ENCODE data around the gene DHCR7.

Gene DHCR7

DNA sequence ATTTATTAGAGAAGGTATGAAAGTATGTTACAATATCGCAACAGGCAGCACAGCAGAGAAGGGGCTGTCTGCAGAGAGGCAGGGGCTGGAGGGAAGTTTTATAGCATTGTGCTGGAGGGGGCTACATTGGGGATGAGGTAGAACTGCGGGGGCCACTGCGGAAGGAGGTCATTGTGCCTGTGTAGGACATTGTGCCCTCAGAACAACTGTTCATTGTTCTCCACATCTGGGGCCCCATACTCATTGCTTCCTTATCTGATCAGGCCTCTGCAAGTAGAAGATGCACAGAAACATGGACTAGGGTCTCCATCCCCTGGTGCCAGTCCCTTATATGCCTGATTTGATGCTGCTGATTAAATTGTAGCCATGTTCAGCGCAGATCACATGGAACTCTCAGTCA lies 16.9 kb upstream of the DHCR7 start:
- in situ Hi-C loops (cut with MboI; ENCODE audit: low pct_unique_long_range_greater_than_20kb, low sequenced_read_pairs, unreplicated experiment) = no loop called here
- TF ChIP-seq, protein P1, sequence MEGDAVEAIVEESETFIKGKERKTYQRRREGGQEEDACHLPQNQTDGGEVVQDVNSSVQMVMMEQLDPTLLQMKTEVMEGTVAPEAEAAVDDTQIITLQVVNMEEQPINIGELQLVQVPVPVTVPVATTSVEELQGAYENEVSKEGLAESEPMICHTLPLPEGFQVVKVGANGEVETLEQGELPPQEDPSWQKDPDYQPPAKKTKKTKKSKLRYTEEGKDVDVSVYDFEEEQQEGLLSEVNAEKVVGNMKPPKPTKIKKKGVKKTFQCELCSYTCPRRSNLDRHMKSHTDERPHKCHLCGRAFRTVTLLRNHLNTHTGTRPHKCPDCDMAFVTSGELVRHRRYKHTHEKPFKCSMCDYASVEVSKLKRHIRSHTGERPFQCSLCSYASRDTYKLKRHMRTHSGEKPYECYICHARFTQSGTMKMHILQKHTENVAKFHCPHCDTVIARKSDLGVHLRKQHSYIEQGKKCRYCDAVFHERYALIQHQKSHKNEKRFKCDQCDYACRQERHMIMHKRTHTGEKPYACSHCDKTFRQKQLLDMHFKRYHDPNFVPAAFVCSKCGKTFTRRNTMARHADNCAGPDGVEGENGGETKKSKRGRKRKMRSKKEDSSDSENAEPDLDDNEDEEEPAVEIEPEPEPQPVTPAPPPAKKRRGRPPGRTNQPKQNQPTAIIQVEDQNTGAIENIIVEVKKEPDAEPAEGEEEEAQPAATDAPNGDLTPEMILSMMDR (IDR thresholded peaks at IDR 0.05; ENCODE audit: extremely low read depth, insufficient read depth, missing control alignments) = no peak
- no peak for DNase-seq (ENCODE audit: low spot score)

DNA sequence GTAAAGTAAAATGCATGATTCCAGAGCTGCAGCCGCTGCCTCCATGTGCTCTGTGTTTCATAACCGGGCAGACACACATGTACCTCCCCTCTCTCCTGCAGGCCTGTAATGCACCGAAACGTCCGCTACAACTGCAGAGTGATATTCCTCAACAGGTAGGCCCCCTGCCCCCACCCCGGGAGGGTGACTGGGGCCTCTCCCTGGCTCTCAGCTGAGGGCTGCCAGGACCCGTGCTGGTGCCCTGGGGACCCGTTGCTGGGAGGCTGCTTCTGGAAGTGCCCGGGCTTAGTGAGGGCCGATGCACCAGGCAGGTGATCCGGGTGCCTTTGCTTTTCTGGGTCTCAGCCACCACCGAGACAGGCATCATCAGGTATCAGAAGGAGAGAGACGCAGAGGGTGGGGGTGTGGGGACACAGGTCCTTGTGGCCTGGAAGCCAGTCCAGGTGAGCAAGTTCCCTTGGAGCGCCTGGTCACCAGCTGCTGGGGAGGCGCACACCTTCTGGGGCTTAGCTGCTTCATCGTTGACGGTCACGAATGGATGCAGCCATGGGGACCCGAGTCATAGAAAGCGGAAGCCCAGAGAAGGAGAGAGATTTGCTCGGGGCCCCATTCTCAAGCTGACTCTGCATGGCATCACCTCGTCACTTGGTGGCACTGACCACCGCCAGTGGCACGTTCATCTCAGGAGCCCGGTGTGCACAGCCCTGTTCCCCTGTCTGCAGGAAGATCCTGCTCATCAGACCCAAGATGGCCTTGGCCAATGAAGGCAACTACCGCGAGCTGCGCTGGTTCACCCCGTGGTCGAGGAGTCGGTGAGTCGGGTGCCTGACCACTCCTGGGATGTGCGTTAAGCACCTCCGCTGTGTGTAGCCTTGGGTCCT lies 15.4 kb upstream of the DHCR7 start:
- TF ChIP-seq, protein P1 (IDR thresholded peaks at IDR 0.05; ENCODE audit: extremely low read depth, insufficient read depth, missing control alignments) = no peak
- DNase-seq (ENCODE audit: low spot score) = no peak
- in situ Hi-C loops (cut with MboI; ENCODE audit: low pct_unique_long_range_greater_than_20kb, low sequenced_read_pairs, unreplicated experiment) = no loop called here

DNA sequence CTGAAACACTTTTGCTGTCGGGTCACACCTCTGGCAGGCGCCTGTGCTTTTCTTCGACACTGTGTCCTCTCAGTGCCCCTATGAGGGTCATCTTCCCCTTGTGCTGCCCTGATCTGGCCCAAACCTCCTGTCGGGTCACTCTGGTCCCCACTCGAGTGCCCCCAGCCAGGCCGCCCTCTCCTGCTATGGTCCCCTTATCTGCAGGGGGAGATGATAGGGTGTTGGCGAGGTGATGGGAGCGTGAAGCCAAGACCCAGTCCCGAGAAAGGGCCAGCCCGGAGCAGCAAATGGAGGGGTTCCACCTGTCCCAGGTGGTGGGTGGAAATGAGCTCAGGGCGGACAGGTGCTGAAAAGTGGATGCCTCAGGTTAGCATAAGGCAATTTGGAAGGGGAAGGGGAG lies 14.5 kb upstream of the DHCR7 start:
- in situ Hi-C loops (cut with MboI; ENCODE audit: low pct_unique_long_range_greater_than_20kb, low sequenced_read_pairs, unreplicated experiment) = no loop called here
- TF ChIP-seq, protein P1 (IDR thresholded peaks at IDR 0.05; ENCODE audit: extremely low read depth, insufficient read depth, missing control alignments) = no peak
- no peak for DNase-seq (ENCODE audit: low spot score)

DNA sequence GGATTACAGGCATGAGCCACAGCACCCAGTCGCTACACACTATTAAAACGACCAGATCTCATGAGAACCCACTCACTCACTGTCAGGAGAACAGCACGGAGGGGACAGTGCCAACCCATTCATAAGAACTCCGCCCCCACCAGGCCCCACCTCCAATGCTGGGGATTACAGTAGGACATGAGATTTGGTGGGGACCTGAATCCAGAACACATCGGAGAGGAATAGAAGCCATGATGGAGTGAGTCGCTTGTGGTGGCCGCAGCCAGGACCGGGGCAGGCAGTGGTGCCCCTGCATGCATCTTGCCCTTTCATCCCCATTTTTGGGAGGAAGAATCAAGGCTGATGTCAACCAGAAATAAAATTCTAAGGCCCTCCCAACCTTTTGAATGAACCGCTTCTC lies 13.5 kb upstream of the DHCR7 start:
- TF ChIP-seq, protein P1 (IDR thresholded peaks at IDR 0.05; ENCODE audit: extremely low read depth, insufficient read depth, missing control alignments) = no peak
- no peak for DNase-seq (ENCODE audit: low spot score)
- in situ Hi-C loops (cut with MboI; ENCODE audit: low pct_unique_long_range_greater_than_20kb, low sequenced_read_pairs, unreplicated experiment) = no loop called here

DNA sequence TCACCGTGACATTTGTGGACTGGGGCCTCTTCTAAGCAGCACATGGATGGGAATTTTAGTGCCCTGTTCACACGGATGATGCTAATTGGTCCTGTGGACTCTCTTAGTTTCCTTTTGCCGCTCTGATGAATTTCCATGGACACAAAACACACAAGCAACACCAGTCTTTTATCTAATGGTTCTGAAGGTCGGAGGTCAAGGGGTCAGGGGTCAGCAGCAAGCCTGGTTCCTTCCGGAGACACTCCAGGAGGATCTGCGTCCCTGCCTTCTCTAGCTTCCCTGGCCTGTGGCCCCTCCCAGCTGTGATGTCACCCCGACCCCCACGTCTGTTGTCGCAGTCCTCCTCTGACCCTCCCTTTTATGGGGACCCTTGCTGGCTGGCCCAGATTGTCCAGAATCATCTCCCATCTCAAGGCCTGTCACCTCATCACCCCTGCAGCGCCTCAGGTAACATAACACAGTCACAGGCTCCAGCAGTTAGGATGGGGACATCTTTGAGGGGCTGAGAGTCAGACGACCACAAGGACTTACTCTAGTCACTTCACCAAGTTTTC lies 11.7 kb upstream of the DHCR7 start:
- TF ChIP-seq, protein P1 (IDR thresholded peaks at IDR 0.05; ENCODE audit: extremely low read depth, insufficient read depth, missing control alignments) = no peak

DNA sequence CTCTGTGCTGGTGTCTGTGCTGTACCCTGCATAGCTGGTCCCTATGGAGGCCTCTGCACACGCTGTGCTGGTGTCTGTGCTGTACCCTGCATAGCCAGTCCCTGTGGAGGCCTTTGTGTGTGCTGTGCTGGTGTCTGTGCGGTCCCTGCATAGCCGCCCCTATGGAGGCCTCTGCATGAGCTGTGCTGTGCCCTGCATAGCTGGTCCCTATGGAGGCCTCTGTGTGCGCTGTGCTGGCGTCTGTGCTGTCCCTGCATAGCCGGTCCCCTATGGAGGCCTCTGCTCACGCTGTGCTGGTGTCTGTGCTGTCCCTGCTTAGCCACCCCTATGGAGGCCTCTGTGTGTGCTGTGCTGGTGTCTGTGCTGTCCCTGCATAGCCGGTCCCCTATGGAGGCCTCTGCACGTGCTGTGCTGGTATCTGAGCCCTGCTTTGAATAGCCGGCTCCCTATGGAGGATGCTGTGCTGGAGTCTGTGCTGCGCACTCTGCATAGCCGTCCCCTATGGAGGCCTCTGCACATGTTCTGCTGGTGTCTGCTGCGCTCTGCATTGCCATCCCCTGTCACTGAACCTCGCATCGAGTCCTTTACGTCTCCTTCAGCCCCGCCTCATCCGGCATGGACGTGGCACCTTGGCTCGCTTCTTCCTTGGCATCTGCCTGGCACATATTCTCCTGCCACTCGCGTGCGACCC lies 11.0 kb upstream of the DHCR7 start:
- TF ChIP-seq, protein P1 (IDR thresholded peaks at IDR 0.05; ENCODE audit: extremely low read depth, insufficient read depth, missing control alignments) = no peak
- DNase-seq (ENCODE audit: low spot score) = no peak
- in situ Hi-C loops (cut with MboI; ENCODE audit: low pct_unique_long_range_greater_than_20kb, low sequenced_read_pairs, unreplicated experiment) = no loop called here

More for the DNA sequence above, 11.7 kb upstream of the DHCR7 start:
- in situ Hi-C loops (cut with MboI; ENCODE audit: low pct_unique_long_range_greater_than_20kb, low sequenced_read_pairs, unreplicated experiment) = no loop called here
- no peak for DNase-seq (ENCODE audit: low spot score)

All from GM13977 (cell line).